ENCODE measurements around the gene TMEM94.

Gene TMEM94

GRCh38 chr17:75498039-75498725, 41.7 kb downstream of the TMEM94 start:
- DNase-seq (ENCODE audit: low read depth), result no peak

- no peak for DNase-seq (ENCODE audit: low read depth)
Observed at GRCh38 chr17:75498726-75499213, 42.3 kb downstream of the TMEM94 start.

GRCh38 chr17:75499313-75500022, 43.0 kb downstream of the TMEM94 start:
- no peak for DNase-seq (ENCODE audit: low read depth)

- no peak for DNase-seq (ENCODE audit: low read depth)
Observed at GRCh38 chr17:75500419-75501216, 44.2 kb downstream of the TMEM94 start.

GRCh38 chr17:75501378-75502071, 45.1 kb downstream of the TMEM94 start:
- no peak for DNase-seq (ENCODE audit: low read depth)

GRCh38 chr17:75502072-75502720, 45.8 kb downstream of the TMEM94 start:
- no peak for DNase-seq (ENCODE audit: low read depth)

- DNase-seq (ENCODE audit: low read depth), result no peak
Observed at GRCh38 chr17:75502721-75503329, 46.4 kb downstream of the TMEM94 start.

- no peak for DNase-seq (ENCODE audit: low read depth)
Observed at GRCh38 chr17:75503337-75503950, 47.0 kb downstream of the TMEM94 start.

- no peak for DNase-seq (ENCODE audit: low read depth)
Observed at GRCh38 chr17:75503976-75504346, 47.5 kb downstream of the TMEM94 start.

GRCh38 chr17:75504347-75505151, 48.1 kb downstream of the TMEM94 start:
- DNase-seq (ENCODE audit: low read depth), result no peak

- no peak for DNase-seq (ENCODE audit: low read depth)
Observed at GRCh38 chr17:75505152-75505409, 48.6 kb downstream of the TMEM94 start.

GRCh38 chr17:75505640-75506039, 49.2 kb downstream of the TMEM94 start:
- DNase-seq (ENCODE audit: low read depth), result no peak

- DNase-seq (ENCODE audit: low read depth), result no peak
Observed at GRCh38 chr17:75506134-75506533, 49.7 kb downstream of the TMEM94 start.

- DNase-seq (ENCODE audit: low read depth), result no peak
Observed at GRCh38 chr17:75506888-75507287, 50.5 kb downstream of the TMEM94 start.

GRCh38 chr17:75507733-75508719, 51.6 kb downstream of the TMEM94 start:
- no peak for DNase-seq (ENCODE audit: low read depth)

- DNase-seq (ENCODE audit: low read depth), result no peak
Observed at GRCh38 chr17:75508931-75509361, 52.5 kb downstream of the TMEM94 start.

GRCh38 chr17:75509528-75510258, 53.3 kb downstream of the TMEM94 start:
- DNase-seq (ENCODE audit: low read depth), result no peak

- DNase-seq (ENCODE audit: low read depth), result no peak
Observed at GRCh38 chr17:75511270-75511609, 54.8 kb downstream of the TMEM94 start.

Measured in non-pigmented ciliary epithelial cell (primary cell).